WTC11 (cell line): ENCODE measurements around the gene DTX4. TPM values are rescaled to one million over a fixed set of nuclear protein-coding genes. Genes with fewer than 3 reads are reported as not detected.
A peak's percentile ranks its signal among the peaks of the same experiment; 100 is the strongest.

Source experiments
- ATAC-seq: fragments of 200-7000 bp; cut with Tn5 transposase; 2 replicates; pipeline ENCODE4 v1.10.0; 2021; ENCODE audit warnings: mild to moderate bottlenecking, moderate library complexity
- CTCF ChIA-PET: fragments of 300-600 bp; sonication (Branson Sonifier 250); formaldehyde crosslinking; loops from one replicate; lab custom pipeline; 2021; ENCODE audit warnings: antibody characterized with exemption; lab: Charles Lee
- POLR2A ChIA-PET: fragments of 350-600 bp; sonication (Branson Sonifier 250); formaldehyde crosslinking; loops from one replicate; lab custom pipeline; 2021; ENCODE audit warnings: antibody characterized with exemption; lab: Charles Lee
- DNase-seq: peaks from one replicate; pipeline ENCODE4 v3.0.0; 2021; ENCODE audit warnings: low spot score
- H3K27ac Mint-ChIP-seq: 2 replicates; pipeline ENCODE4 v1.8.0; 2021; ENCODE audit warnings: mixed read lengths
- H3K27me3 Mint-ChIP-seq: 2 replicates; pipeline ENCODE4 v1.8.0; 2021; ENCODE audit warnings: low read depth, mild to moderate bottlenecking, moderate library complexity, mixed read lengths
- H3K36me3 Mint-ChIP-seq: 2 replicates; pipeline ENCODE4 v1.8.0; 2021; ENCODE audit warnings: mixed read lengths
- H3K4me1 Mint-ChIP-seq: 2 replicates; pipeline ENCODE4 v1.8.0; 2022; ENCODE audit warnings: mixed read lengths
- H3K4me3 Mint-ChIP-seq: 2 replicates; pipeline ENCODE4 v1.8.0; 2021; ENCODE audit warnings: mild to moderate bottlenecking, moderate library complexity, mixed read lengths
- H3K9me3 Mint-ChIP-seq: 2 replicates; pipeline ENCODE4 v1.8.0; 2021; ENCODE audit warnings: mixed read lengths
- CBFB ChIP-seq: sonication (generic); formaldehyde crosslinking; IDR thresholded peaks from 2 replicates; pipeline ENCODE4 v1.8.1; 2022; ENCODE audit warnings: mild to moderate bottlenecking, low read depth, missing genetic modification reagents
- CREB1 ChIP-seq: sonication (generic); formaldehyde crosslinking; IDR thresholded peaks from 2 replicates; pipeline ENCODE4 v1.8.0; 2023; ENCODE audit warnings: mild to moderate bottlenecking, missing genetic modification reagents
- EMX1 ChIP-seq: fragments of 250-450 bp; sonication (Bioruptor Pico); IDR thresholded peaks from 2 replicates; pipeline ENCODE4 v1.8.0; 2021; ENCODE audit warnings: mild to moderate bottlenecking
- ESRRA ChIP-seq: sonication (generic); formaldehyde crosslinking; IDR thresholded peaks from 2 replicates; pipeline ENCODE4 v1.8.1; 2022; ENCODE audit warnings: mild to moderate bottlenecking, missing genetic modification reagents, borderline replicate concordance
- FOXJ3 ChIP-seq: sonication (generic); formaldehyde crosslinking; IDR thresholded peaks from 2 replicates; pipeline ENCODE4 v1.9.0; 2021; ENCODE audit warnings: missing genetic modification reagents, mild to moderate bottlenecking, borderline replicate concordance
- FOXP1 ChIP-seq: sonication (generic); formaldehyde crosslinking; IDR thresholded peaks from 2 replicates; pipeline ENCODE4 v1.8.0; 2022; ENCODE audit warnings: missing genetic modification reagents, mild to moderate bottlenecking, moderate library complexity, borderline replicate concordance
- GABPB1 ChIP-seq: sonication (generic); formaldehyde crosslinking; IDR thresholded peaks from 2 replicates; pipeline ENCODE4 v1.8.1; 2023; ENCODE audit warnings: mild to moderate bottlenecking, missing genetic modification reagents
- GTF2I ChIP-seq: fragments of 250-450 bp; sonication (Bioruptor Pico); conservative IDR thresholded peaks from 2 replicates; pipeline ENCODE4 v1.4.0; 2021; ENCODE audit warnings: mild to moderate bottlenecking
- NFATC4 ChIP-seq: fragments of 250-450 bp; sonication (Bioruptor Pico); IDR thresholded peaks from 2 replicates; pipeline ENCODE4 v1.9.0; 2021; ENCODE audit warnings: mild to moderate bottlenecking
- NFYB ChIP-seq: sonication (generic); formaldehyde crosslinking; conservative IDR thresholded peaks from 2 replicates; pipeline ENCODE4 v1.8.0; 2022; ENCODE audit warnings: low read depth, missing genetic modification reagents
- NR3C1 ChIP-seq: sonication (generic); formaldehyde crosslinking; conservative IDR thresholded peaks from 2 replicates; pipeline ENCODE4 v1.8.1; 2023; ENCODE audit warnings: low read depth, mild to moderate bottlenecking, missing genetic modification reagents
- SOX15 ChIP-seq: fragments of 250-450 bp; sonication (Bioruptor Pico); IDR thresholded peaks from 2 replicates; pipeline ENCODE4 v1.9.0; 2021; ENCODE audit warnings: mild to moderate bottlenecking
- TEAD1 ChIP-seq: sonication (generic); formaldehyde crosslinking; IDR thresholded peaks from 2 replicates; pipeline ENCODE4 v1.8.0; 2022; ENCODE audit warnings: mild to moderate bottlenecking, missing genetic modification reagents
- TP53 ChIP-seq: sonication (generic); formaldehyde crosslinking; IDR thresholded peaks from 2 replicates; pipeline ENCODE4 v1.8.1; 2023; ENCODE audit warnings: mild to moderate bottlenecking, missing genetic modification reagents
- ZBTB21 ChIP-seq: sonication (generic); formaldehyde crosslinking; IDR thresholded peaks from 2 replicates; pipeline ENCODE4 v1.8.1; 2023; ENCODE audit warnings: mild to moderate bottlenecking, missing genetic modification reagents, borderline replicate concordance
- ZNF396 ChIP-seq: fragments of 250-450 bp; sonication (Bioruptor Pico); IDR thresholded peaks from 2 replicates; pipeline ENCODE4 v1.8.0; 2021; ENCODE audit warnings: mild to moderate bottlenecking, moderate library complexity, borderline replicate concordance
- ZNF416 ChIP-seq: fragments of 250-450 bp; sonication (Bioruptor Pico); IDR thresholded peaks from 2 replicates; pipeline ENCODE4 v1.9.0; 2021; ENCODE audit warnings: mild to moderate bottlenecking, inconsistent platforms
- total RNA-seq: library from RNA; stranded (reverse); gene quantifications from 3 replicates; pipeline ENCODE4 v1.2.3, GENCODE V29; 2021
- TF ChIP-seq, protein P1 (sequence below): fragments of 250-450 bp; sonication (Bioruptor Pico); IDR thresholded peaks from 2 replicates; pipeline ENCODE4 v1.9.0; 2021; ENCODE audit warnings: mild to moderate bottlenecking
- TF ChIP-seq, protein P2 (sequence below): sonication (generic); formaldehyde crosslinking; IDR thresholded peaks from 2 replicates; pipeline ENCODE4 v1.8.0; 2022; ENCODE audit warnings: mild to moderate bottlenecking, missing genetic modification reagents
- TF ChIP-seq, protein P3 (sequence below): sonication (generic); formaldehyde crosslinking; IDR thresholded peaks from 2 replicates; pipeline ENCODE4 v1.8.0; 2022; ENCODE audit warnings: mild to moderate bottlenecking, missing genetic modification reagents
- TF ChIP-seq, protein P4 (sequence below): sonication (generic); formaldehyde crosslinking; conservative IDR thresholded peaks from 2 replicates; pipeline ENCODE4 v1.8.1; 2023; ENCODE audit warnings: mild to moderate bottlenecking, low read depth, missing genetic modification reagents, moderate library complexity
- TF ChIP-seq, protein P5 (sequence below): sonication (generic); formaldehyde crosslinking; IDR thresholded peaks from 2 replicates; pipeline ENCODE4 v1.8.1; 2022; ENCODE audit warnings: low read depth, mild to moderate bottlenecking, moderate library complexity, missing genetic modification reagents, borderline replicate concordance
- TF ChIP-seq, protein P6 (sequence below): sonication (generic); formaldehyde crosslinking; IDR thresholded peaks from 2 replicates; pipeline ENCODE4 v1.8.0; 2022; ENCODE audit warnings: mild to moderate bottlenecking, missing genetic modification reagents
- TF ChIP-seq, protein P7 (sequence below): fragments of 250-450 bp; sonication (Bioruptor Pico); IDR thresholded peaks from 2 replicates; pipeline ENCODE4 v1.8.0; 2021; ENCODE audit warnings: mild to moderate bottlenecking
- TF ChIP-seq, protein P8 (sequence below): sonication (generic); formaldehyde crosslinking; IDR thresholded peaks from 2 replicates; pipeline ENCODE4 v1.8.0; 2023; ENCODE audit warnings: mild to moderate bottlenecking, missing genetic modification reagents

DTX4 gene
- total RNA-seq, 1 experiment from 2014 or later = 15.5 TPM

DNA sequence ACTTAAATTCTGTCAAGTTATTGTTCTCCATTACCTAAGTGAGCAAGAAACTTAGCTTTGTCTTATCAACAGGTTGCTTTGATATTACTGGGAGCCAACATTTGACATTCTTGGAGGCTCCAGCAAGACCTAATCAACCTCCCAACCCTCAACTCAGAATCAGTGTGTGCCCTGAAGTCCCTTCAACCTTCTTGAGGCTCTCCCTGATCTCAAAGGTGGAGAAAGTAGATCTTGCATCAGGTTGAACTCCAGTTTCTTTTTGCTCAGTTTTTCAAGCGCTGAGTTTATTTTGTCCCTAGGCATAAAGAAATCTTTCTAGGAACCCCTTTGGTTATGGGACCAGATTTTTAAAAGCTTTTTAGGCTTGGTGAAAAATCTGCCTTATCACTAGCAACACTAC, 27.8 kb upstream of the DTX4 start (continued):
- no peak for TF ChIP-seq FOXP1 (CRISPR knock-in tag)
- TF ChIP-seq, protein P1, sequence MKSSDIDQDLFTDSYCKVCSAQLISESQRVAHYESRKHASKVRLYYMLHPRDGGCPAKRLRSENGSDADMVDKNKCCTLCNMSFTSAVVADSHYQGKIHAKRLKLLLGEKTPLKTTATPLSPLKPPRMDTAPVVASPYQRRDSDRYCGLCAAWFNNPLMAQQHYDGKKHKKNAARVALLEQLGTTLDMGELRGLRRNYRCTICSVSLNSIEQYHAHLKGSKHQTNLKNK (CRISPR knock-in tag) = no peak
- TF ChIP-seq, protein P2, sequence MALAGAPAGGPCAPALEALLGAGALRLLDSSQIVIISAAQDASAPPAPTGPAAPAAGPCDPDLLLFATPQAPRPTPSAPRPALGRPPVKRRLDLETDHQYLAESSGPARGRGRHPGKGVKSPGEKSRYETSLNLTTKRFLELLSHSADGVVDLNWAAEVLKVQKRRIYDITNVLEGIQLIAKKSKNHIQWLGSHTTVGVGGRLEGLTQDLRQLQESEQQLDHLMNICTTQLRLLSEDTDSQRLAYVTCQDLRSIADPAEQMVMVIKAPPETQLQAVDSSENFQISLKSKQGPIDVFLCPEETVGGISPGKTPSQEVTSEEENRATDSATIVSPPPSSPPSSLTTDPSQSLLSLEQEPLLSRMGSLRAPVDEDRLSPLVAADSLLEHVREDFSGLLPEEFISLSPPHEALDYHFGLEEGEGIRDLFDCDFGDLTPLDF (CRISPR knock-in tag) = no peak
- no peak for TF ChIP-seq TEAD1 (CRISPR knock-in tag)
- TF ChIP-seq, protein P3, sequence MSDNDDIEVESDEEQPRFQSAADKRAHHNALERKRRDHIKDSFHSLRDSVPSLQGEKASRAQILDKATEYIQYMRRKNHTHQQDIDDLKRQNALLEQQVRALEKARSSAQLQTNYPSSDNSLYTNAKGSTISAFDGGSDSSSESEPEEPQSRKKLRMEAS (CRISPR knock-in tag) = no peak
- TF ChIP-seq EMX1 (CRISPR knock-in tag) = no peak

DNA sequence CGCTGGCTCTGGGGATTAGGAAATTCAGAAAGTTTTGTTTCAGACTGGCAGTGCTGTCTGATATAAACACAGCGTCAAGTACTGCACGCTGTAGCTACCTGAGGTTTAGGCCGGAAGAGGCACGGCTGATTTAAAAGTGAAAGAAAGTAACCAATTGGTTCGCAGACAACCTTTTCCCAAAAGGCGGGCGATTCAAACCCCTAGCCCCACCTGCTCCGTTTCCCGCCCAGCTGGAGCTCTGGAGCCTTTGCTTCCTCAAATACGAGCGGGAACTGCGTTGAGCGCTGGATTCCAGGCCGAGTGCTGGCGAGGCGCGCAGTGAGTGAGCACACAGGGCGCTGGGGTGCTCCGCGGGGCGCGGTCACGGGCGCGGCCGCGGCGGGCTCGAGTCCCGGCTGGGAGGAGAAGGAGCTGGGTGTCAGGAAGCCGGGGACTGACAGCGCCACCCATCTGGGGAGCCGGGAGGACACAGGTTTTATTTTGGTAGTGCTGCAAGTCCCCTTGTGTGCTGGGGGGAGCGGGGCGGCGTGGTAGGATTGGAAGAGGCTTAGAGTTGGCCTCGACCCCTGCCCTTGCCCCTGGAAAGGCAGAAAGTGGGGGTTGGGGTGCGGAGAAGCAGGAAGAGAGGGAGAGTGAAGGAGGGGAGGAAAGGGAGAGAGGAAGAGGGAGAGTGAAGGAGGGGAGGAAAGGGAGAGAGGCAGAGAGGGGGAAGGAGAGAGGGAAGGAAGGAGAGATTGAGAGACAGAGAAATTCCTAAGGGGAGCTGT, 27.2 kb upstream of the DTX4 start:
- peak overlapping the region; percentile 86 for H3K4me3 Mint-ChIP-seq
- peaks cover 5% of the 10 kb centered on the region; the same call in 1 of the 2 replicates for H3K9me3 Mint-ChIP-seq
- peak overlapping the region; percentile 89 for H3K27ac Mint-ChIP-seq
- POLR2A ChIA-PET = interaction anchor here (0.8 to 1.5 kb wide), 7 partner anchors 14 to 239 kb away, joined by 3 to 6 read pairs (median 4); partner anchors contain the start of genes DTX4 and FAM111B
- peaks cover 42% of the 10 kb centered on the region for H3K4me1 Mint-ChIP-seq
- ATAC-seq = peak; percentile 42
- H3K36me3 Mint-ChIP-seq = peaks cover 20% of the 10 kb centered on the region
- CTCF ChIA-PET = interaction anchor here (0.6 to 4.7 kb wide), 17 partner anchors 9 to 621 kb away, joined by 3 to 46 read pairs (median 7); partner anchors contain the start of genes DTX4 and FAM111B
- DNase-seq = peak; percentile 85
- peaks cover 13% of the 10 kb centered on the region for H3K27me3 Mint-ChIP-seq
- TF ChIP-seq NFATC4 (CRISPR knock-in tag) (no peak), ZBTB21 (CRISPR knock-in tag) (no peak), NR3C1 (no peak), ZNF396 (CRISPR knock-in tag) (no peak), CBFB (no peak), GABPB1 (CRISPR knock-in tag) (no peak), NFYB (CRISPR knock-in tag) (peak; percentile 61), TP53 (CRISPR knock-in tag) (peak; percentile 97), FOXJ3 (CRISPR knock-in tag) (peak; percentile 93), ZNF416 (CRISPR knock-in tag) (no peak), SOX15 (CRISPR knock-in tag) (no peak), GTF2I (CRISPR knock-in tag) (no peak), ESRRA (peak; percentile 95), CREB1 (peak; percentile 97)
- TF ChIP-seq, protein P4, sequence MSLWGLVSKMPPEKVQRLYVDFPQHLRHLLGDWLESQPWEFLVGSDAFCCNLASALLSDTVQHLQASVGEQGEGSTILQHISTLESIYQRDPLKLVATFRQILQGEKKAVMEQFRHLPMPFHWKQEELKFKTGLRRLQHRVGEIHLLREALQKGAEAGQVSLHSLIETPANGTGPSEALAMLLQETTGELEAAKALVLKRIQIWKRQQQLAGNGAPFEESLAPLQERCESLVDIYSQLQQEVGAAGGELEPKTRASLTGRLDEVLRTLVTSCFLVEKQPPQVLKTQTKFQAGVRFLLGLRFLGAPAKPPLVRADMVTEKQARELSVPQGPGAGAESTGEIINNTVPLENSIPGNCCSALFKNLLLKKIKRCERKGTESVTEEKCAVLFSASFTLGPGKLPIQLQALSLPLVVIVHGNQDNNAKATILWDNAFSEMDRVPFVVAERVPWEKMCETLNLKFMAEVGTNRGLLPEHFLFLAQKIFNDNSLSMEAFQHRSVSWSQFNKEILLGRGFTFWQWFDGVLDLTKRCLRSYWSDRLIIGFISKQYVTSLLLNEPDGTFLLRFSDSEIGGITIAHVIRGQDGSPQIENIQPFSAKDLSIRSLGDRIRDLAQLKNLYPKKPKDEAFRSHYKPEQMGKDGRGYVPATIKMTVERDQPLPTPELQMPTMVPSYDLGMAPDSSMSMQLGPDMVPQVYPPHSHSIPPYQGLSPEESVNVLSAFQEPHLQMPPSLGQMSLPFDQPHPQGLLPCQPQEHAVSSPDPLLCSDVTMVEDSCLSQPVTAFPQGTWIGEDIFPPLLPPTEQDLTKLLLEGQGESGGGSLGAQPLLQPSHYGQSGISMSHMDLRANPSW (CRISPR knock-in tag) = no peak
- TF ChIP-seq, protein P5, sequence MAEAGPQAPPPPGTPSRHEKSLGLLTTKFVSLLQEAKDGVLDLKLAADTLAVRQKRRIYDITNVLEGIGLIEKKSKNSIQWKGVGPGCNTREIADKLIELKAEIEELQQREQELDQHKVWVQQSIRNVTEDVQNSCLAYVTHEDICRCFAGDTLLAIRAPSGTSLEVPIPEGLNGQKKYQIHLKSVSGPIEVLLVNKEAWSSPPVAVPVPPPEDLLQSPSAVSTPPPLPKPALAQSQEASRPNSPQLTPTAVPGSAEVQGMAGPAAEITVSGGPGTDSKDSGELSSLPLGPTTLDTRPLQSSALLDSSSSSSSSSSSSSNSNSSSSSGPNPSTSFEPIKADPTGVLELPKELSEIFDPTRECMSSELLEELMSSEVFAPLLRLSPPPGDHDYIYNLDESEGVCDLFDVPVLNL (CRISPR knock-in tag) = peak; percentile 99
- TF ChIP-seq, protein P6, sequence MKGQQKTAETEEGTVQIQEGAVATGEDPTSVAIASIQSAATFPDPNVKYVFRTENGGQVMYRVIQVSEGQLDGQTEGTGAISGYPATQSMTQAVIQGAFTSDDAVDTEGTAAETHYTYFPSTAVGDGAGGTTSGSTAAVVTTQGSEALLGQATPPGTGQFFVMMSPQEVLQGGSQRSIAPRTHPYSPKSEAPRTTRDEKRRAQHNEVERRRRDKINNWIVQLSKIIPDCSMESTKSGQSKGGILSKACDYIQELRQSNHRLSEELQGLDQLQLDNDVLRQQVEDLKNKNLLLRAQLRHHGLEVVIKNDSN (CRISPR knock-in tag) = peak; percentile 73
- TF ChIP-seq, protein P7, sequence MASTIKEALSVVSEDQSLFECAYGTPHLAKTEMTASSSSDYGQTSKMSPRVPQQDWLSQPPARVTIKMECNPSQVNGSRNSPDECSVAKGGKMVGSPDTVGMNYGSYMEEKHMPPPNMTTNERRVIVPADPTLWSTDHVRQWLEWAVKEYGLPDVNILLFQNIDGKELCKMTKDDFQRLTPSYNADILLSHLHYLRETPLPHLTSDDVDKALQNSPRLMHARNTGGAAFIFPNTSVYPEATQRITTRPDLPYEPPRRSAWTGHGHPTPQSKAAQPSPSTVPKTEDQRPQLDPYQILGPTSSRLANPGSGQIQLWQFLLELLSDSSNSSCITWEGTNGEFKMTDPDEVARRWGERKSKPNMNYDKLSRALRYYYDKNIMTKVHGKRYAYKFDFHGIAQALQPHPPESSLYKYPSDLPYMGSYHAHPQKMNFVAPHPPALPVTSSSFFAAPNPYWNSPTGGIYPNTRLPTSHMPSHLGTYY (CRISPR knock-in tag) = no peak
- TF ChIP-seq, protein P8, sequence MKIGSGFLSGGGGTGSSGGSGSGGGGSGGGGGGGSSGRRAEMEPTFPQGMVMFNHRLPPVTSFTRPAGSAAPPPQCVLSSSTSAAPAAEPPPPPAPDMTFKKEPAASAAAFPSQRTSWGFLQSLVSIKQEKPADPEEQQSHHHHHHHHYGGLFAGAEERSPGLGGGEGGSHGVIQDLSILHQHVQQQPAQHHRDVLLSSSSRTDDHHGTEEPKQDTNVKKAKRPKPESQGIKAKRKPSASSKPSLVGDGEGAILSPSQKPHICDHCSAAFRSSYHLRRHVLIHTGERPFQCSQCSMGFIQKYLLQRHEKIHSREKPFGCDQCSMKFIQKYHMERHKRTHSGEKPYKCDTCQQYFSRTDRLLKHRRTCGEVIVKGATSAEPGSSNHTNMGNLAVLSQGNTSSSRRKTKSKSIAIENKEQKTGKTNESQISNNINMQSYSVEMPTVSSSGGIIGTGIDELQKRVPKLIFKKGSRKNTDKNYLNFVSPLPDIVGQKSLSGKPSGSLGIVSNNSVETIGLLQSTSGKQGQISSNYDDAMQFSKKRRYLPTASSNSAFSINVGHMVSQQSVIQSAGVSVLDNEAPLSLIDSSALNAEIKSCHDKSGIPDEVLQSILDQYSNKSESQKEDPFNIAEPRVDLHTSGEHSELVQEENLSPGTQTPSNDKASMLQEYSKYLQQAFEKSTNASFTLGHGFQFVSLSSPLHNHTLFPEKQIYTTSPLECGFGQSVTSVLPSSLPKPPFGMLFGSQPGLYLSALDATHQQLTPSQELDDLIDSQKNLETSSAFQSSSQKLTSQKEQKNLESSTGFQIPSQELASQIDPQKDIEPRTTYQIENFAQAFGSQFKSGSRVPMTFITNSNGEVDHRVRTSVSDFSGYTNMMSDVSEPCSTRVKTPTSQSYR (CRISPR knock-in tag) = peak; percentile 98
